BJ (cell line): ENCODE data around the gene PCBP3. TPM values are rescaled to one million over a fixed set of nuclear protein-coding genes. Genes with fewer than 3 reads are reported as not detected.

Source experiments
- CTCF ChIA-PET: fragments of 350-600 bp; formaldehyde crosslinking; extraction: SDS; loops from one replicate; lab custom pipeline; 2021; ENCODE audit warnings: antibody characterized with exemption, inconsistent platforms; lab: Yijun Ruan, JAX
- POLR2A ChIA-PET: fragments of 300-600 bp; sonication (Branson Sonifier 250); formaldehyde crosslinking; extraction: SDS; loops from one replicate; lab custom pipeline; 2021; ENCODE audit warnings: antibody characterized with exemption; lab: Charles Lee
- DNase-seq: peaks from one replicate; pipeline ENCODE4 v3.0.0-alpha.2; 2011; ENCODE audit warnings: low read depth
- H3K27me3 ChIP-seq: 2 replicates; pipeline ENCODE4 v1.6.0; 2011; ENCODE audit warnings: low read length; ENCODE audit not compliant: control insufficient read depth, insufficient read depth
- H3K36me3 ChIP-seq: 2 replicates; pipeline ENCODE4 v1.5.1; 2011; ENCODE audit warnings: low read length; ENCODE audit not compliant: control insufficient read depth, insufficient read depth
- H3K4me3 ChIP-seq: 2 replicates; pipeline ENCODE4 v1.5.1; 2011; ENCODE audit warnings: low read depth, mild to moderate bottlenecking, control low read depth, low read length
- CTCF ChIP-seq: IDR thresholded peaks from 2 replicates; pipeline ENCODE4 v1.5.1; 2011; ENCODE audit warnings: low read depth, mild to moderate bottlenecking, control low read depth, inconsistent platforms, low read length, moderate library complexity; ENCODE audit not compliant: insufficient read depth
- polyA plus RNA-seq: library from polyadenylated mRNA; depleted of rRNA; stranded (reverse); fragments of >200 nt; gene quantifications from 2 replicates; pipeline ENCODE4 v1.2.3, GENCODE V29; 2011

Gene PCBP3
- polyA plus RNA-seq, 1 experiment, result 2.1 TPM

DNA sequence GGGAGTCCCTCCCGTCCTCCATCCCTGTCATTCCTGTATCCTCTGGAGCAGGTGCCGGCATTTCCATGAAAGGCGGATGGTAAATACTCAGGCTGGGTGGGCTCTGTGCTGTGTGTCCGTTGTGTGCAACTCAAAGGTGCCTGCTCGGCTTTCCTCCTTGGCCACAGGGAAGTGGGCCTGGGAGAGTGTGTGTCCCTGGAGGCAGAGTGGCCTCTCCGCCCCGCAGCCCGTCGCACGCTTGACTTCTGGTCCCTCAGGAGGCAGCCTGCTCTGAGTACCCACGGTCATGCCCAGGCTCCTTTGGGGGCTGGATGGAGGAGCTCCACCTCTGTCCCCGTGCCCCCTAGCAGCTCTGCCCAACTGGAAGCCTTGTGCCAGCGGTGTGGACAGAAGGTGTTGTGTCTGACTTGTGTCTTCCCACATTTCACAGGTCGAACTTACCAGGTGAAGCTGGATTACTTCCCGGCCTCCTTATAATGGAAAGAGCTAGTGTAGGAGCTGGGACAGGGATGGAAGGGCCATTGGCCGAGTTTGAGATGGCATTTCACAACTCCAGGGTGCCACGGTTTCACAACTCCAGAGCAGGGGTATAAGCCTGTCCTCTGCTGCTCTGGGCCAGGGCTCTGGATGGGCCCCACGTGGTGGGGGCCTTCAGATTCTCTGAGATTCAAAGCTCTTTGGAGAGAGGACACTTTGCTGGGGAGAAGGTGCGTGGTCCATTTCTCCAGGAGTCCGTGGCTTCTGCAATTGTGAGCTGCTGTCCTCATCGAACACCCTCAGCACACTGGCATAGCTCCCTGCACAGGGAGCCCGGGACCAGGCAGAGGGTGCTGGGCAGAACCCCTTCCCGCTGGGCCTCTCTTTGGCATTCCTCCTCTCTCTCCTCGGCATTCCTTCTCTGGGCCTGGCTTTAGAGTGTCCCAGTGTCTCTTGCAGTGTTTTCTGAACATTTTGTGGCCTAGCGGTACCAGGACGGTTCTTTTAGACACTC lies 185.3 kb downstream of the PCBP3 start:
- TF ChIP-seq CTCF, result no peak

DNA sequence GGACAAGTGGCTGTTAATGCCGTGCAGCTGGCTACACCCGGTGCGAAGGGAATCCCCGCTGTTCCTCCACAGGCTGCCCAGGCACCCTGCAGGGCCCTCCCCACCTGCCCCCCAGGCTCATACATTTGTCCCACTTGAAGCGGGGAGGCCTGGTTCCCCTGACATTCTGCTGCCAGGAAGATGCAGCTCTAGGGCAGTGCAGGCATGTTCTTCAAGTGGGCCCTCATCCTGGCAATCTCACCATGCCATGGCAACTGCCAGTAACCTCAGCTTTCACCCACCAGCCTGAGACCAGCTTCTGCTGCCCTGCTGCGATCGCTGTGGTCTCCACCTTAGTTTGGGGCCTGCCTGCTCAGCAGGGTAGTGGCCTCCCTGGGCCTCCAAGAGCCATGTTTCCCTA lies 186.1 kb downstream of the PCBP3 start:
- DNase-seq, result no peak
- POLR2A ChIA-PET, result no interaction called here
- Histone ChIP-seq H3K36me3 (no peaks in the 10 kb centered on the region), H3K4me3 (no peak overlapping the region), H3K27me3 (peaks cover 5% of the 10 kb centered on the region)
- no peak for TF ChIP-seq CTCF
- CTCF ChIA-PET, result no interaction called here

More for the DNA sequence above, 185.3 kb downstream of the PCBP3 start:
- no peak for DNase-seq
- ChIA-PET CTCF (interaction anchor here (1.1 kb wide), 1 partner anchor 10 kb away, joined by 3 read pairs; no protein-coding TSS in a partner anchor), POLR2A (no interaction called here)
- Histone ChIP-seq H3K36me3 (no peaks in the 10 kb centered on the region), H3K27me3 (peaks cover 10% of the 10 kb centered on the region), H3K4me3 (no peak overlapping the region)

GRCh38 chr21:45830221-45830640 lies 186.7 kb downstream of the PCBP3 start:
- ChIA-PET POLR2A (no interaction called here), CTCF (interaction anchor here (0.8 to 1.3 kb wide), 2 partner anchors 10 to 275 kb away, joined by 3 to 6 read pairs; no protein-coding TSS in a partner anchor)
- no peaks in the 10 kb centered on the region; the same call in none of the 2 replicates for H3K27me3 ChIP-seq
- no peak overlapping the region for H3K4me3 ChIP-seq
- no peak for TF ChIP-seq CTCF
- DNase-seq, result no peak
- no peaks in the 10 kb centered on the region for H3K36me3 ChIP-seq

- Histone ChIP-seq H3K36me3 (no peaks in the 10 kb centered on the region), H3K27me3 (no peaks in the 10 kb centered on the region; the same call in none of the 2 replicates), H3K4me3 (no peak overlapping the region)
- POLR2A ChIA-PET, result no interaction called here
- CTCF ChIA-PET, result interaction anchor here (0.8 to 1.4 kb wide), 3 partner anchors 10 to 275 kb away, joined by 3 to 6 read pairs (median 4); no protein-coding TSS in a partner anchor
- no peak for DNase-seq
- TF ChIP-seq CTCF, result no peak
Observed at GRCh38 chr21:45830720-45831366, 187.3 kb downstream of the PCBP3 start.
